ENCODE measurements around the gene CENPE. TPM values are rescaled to one million over a fixed set of nuclear protein-coding genes. Genes with fewer than 3 reads are reported as not detected.
"Not testable (repeated sequence)": the region's sequence is repeated elsewhere in the genome, so short reads cannot be mapped to it uniquely, and the experiment has no call there.

The CENPE gene, protein sequence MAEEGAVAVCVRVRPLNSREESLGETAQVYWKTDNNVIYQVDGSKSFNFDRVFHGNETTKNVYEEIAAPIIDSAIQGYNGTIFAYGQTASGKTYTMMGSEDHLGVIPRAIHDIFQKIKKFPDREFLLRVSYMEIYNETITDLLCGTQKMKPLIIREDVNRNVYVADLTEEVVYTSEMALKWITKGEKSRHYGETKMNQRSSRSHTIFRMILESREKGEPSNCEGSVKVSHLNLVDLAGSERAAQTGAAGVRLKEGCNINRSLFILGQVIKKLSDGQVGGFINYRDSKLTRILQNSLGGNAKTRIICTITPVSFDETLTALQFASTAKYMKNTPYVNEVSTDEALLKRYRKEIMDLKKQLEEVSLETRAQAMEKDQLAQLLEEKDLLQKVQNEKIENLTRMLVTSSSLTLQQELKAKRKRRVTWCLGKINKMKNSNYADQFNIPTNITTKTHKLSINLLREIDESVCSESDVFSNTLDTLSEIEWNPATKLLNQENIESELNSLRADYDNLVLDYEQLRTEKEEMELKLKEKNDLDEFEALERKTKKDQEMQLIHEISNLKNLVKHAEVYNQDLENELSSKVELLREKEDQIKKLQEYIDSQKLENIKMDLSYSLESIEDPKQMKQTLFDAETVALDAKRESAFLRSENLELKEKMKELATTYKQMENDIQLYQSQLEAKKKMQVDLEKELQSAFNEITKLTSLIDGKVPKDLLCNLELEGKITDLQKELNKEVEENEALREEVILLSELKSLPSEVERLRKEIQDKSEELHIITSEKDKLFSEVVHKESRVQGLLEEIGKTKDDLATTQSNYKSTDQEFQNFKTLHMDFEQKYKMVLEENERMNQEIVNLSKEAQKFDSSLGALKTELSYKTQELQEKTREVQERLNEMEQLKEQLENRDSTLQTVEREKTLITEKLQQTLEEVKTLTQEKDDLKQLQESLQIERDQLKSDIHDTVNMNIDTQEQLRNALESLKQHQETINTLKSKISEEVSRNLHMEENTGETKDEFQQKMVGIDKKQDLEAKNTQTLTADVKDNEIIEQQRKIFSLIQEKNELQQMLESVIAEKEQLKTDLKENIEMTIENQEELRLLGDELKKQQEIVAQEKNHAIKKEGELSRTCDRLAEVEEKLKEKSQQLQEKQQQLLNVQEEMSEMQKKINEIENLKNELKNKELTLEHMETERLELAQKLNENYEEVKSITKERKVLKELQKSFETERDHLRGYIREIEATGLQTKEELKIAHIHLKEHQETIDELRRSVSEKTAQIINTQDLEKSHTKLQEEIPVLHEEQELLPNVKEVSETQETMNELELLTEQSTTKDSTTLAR (N-terminal part only)
- 10 to 100 TPM in 1 of 4 donors, under 1 TPM in 2, not detected in 1; 0.26 to 15.2 (median 0.64) TPM for total RNA-seq

DNA sequence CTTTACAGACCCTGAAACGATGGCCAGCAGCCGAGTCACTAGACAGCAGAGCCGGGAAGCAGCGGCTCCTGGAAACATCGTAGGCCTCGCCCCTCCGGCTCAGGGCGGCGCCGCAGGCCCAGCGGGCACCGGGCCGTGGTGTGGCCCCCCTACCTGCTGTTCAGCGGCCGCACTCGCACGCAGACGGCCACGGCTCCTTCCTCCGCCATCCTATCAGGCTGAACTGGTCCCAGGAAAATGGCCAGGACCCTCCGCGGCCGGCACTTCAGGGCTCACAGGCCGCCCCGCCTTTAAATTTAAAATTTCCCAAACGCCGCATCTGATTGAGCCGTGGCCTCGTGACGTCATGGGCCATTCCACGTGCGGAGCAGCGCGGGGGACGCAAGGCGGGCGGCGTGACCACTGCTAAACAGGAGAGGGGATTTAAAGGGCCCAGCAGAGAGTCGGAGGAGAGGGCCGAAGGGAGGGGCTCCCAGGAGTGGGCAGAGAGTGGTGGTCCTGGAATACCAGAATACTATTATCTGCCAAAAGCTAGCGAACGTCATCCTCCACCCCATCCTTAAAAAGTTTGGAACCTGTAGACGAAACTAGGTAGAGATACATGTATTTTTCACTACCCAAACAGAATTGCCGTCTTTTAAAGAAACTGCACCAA is at the start of gene CENPE:
Gene CENPE, minus strand, starts transcription at position 233 of the 655 bp plus-strand sequence. Its CDS starts 24 bp downstream, at position 209.
- H3K4me1 ChIP-seq: no peaks in the 10 kb centered on the region
- peak within 1 kb of the TSS; percentile 60 to 67 for H3K4me3 ChIP-seq
- intact Hi-C loops (cut with DNase I; ENCODE audit: low total_unique reads): no loop called here
- no peaks in the 10 kb centered on the region for H3K27me3 ChIP-seq
- peak within 1 kb of the TSS; percentile 71 to 77 for H3K27ac ChIP-seq
- H3K36me3 ChIP-seq: no peaks in the 10 kb centered on the region
- TF ChIP-seq, protein P1, sequence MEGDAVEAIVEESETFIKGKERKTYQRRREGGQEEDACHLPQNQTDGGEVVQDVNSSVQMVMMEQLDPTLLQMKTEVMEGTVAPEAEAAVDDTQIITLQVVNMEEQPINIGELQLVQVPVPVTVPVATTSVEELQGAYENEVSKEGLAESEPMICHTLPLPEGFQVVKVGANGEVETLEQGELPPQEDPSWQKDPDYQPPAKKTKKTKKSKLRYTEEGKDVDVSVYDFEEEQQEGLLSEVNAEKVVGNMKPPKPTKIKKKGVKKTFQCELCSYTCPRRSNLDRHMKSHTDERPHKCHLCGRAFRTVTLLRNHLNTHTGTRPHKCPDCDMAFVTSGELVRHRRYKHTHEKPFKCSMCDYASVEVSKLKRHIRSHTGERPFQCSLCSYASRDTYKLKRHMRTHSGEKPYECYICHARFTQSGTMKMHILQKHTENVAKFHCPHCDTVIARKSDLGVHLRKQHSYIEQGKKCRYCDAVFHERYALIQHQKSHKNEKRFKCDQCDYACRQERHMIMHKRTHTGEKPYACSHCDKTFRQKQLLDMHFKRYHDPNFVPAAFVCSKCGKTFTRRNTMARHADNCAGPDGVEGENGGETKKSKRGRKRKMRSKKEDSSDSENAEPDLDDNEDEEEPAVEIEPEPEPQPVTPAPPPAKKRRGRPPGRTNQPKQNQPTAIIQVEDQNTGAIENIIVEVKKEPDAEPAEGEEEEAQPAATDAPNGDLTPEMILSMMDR (IDR thresholded peaks at IDR 0.05): peak in 1 of 4 experiments; percentile 22
- TF ChIP-seq POLR2A (IDR thresholded peaks at IDR 0.05): peak in 1 of 2 donors; percentile 15
- no peaks in the 10 kb centered on the region for H3K9me3 ChIP-seq
- DNase-seq: peak; percentile 79 to 81

GRCh38 chr4:103244251-103244650 is 46.1 kb upstream of the CENPE start:
- H3K27ac ChIP-seq: no peak overlapping the region
- TF ChIP-seq, protein P1 (IDR thresholded peaks at IDR 0.05): no peak
- TF ChIP-seq POLR2A (IDR thresholded peaks at IDR 0.05): no peak
- H3K36me3 ChIP-seq: no peaks in the 10 kb centered on the region
- intact Hi-C loops (cut with DNase I; ENCODE audit: low total_unique reads): no loop called here
- H3K4me3 ChIP-seq: no peak overlapping the region
- H3K9me3 ChIP-seq: no peaks in the 10 kb centered on the region
- no peaks in the 10 kb centered on the region for H3K4me1 ChIP-seq
- no peaks in the 10 kb centered on the region for H3K27me3 ChIP-seq
- no peak for DNase-seq

DNA sequence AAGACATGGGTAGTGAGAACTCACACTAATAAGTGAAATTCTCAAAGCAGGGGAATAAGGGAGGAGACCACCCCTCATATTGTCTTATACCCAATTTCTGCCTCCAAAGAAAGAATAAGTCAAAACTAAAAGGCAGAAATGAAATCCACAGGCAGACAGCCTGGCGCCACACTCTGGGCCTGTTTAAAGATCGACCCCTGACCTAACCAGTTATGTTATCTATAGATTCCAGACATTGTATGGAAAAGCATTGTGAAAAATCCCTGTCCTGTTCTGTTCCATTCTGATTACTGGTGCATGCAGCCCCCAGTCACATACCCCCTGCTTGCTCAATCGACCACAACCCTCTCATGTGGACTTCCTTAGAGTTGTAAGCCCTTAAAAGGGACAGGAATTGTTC is 32.8 kb upstream of the CENPE start:
- H3K9me3 ChIP-seq; H3K36me3 ChIP-seq; intact Hi-C loops (cut with DNase I; ENCODE audit: low total_unique reads); H3K27ac ChIP-seq; H3K4me3 ChIP-seq; H3K27me3 ChIP-seq; H3K4me1 ChIP-seq; DNase-seq: not testable (repeated sequence)

GRCh38 chr4:103223556-103223955 is 25.4 kb upstream of the CENPE start:
- H3K4me3 ChIP-seq; H3K27ac ChIP-seq; H3K4me1 ChIP-seq; H3K36me3 ChIP-seq; DNase-seq; H3K9me3 ChIP-seq; intact Hi-C loops (cut with DNase I; ENCODE audit: low total_unique reads); H3K27me3 ChIP-seq: not testable (repeated sequence)

GRCh38 chr4:103207673-103208072 is 9.5 kb upstream of the CENPE start:
- Histone ChIP-seq H3K9me3 (no peaks in the 10 kb centered on the region), H3K4me3 (no peak overlapping the region), H3K4me1 (no peaks in the 10 kb centered on the region), H3K27me3 (no peaks in the 10 kb centered on the region), H3K27ac (no peak overlapping the region), H3K36me3 (no peaks in the 10 kb centered on the region)
- TF ChIP-seq, protein P1 (IDR thresholded peaks at IDR 0.05): no peak
- TF ChIP-seq POLR2A (IDR thresholded peaks at IDR 0.05): no peak
- intact Hi-C loops (cut with DNase I; ENCODE audit: low total_unique reads): no loop called here
- no peak for DNase-seq

All from uterus (tissue), 4 donors.